H1 (cell line): ENCODE results near the gene MYL3. TPM values are rescaled to one million over a fixed set of nuclear protein-coding genes. Genes with fewer than 3 reads are reported as not detected.

Experiments used
- CTCF ChIA-PET: fragments of 300-600 bp; sonication (Branson Sonifier 250); formaldehyde crosslinking; loops from one replicate; lab custom pipeline; 2021; ENCODE audit not compliant: partially characterized antibody; lab: Charles Lee
- POLR2A ChIA-PET: fragments of 300-600 bp; sonication (Branson Sonifier 250); formaldehyde crosslinking; loops from one replicate; lab custom pipeline; 2021; ENCODE audit warnings: inconsistent platforms; ENCODE audit not compliant: partially characterized antibody; lab: Charles Lee
- DNase-seq, 2 experiments: peaks; one replicate each; pipeline versions ENCODE4 v3.0.0 to v3.0.0-alpha.2; 2010 to 2022; ENCODE audit warnings: low spot score in 2 of 2, low read depth in 1 of 2, mixed read lengths in 1 of 2
- FAIRE-seq: peaks from 2 replicates; lab custom pipeline; 2011; peaks lifted over from hg19 to GRCh38; lab: Jason Lieb, UNC
- H2AFZ ChIP-seq: 2 replicates; pipeline ENCODE4 v1.8.1; 2012; ENCODE audit warnings: low read length, inconsistent platforms
- H2AK5ac ChIP-seq: 2 replicates; pipeline ENCODE4 v1.6.1; 2013; ENCODE audit warnings: low read depth, low read length
- H2BK120ac ChIP-seq: replicated peaks from 2 replicates; pipeline ENCODE3; 2013; ENCODE audit warnings: low read depth, low read length, inconsistent platforms
- H2BK12ac ChIP-seq: 2 replicates; pipeline ENCODE4 v1.6.1; 2013; ENCODE audit warnings: low read depth, low read length
- H2BK15ac ChIP-seq: 2 replicates; pipeline ENCODE4 v1.6.1; 2013; ENCODE audit warnings: low read length
- H2BK20ac ChIP-seq: 2 replicates; pipeline ENCODE4 v1.6.1; 2013; ENCODE audit warnings: low read length
- H2BK5ac ChIP-seq: 2 replicates; pipeline ENCODE4 v1.6.1; 2013; ENCODE audit warnings: low read depth, low read length
- H3K14ac ChIP-seq: 2 replicates; pipeline ENCODE4 v1.6.1; 2013; ENCODE audit warnings: inconsistent platforms; ENCODE audit not compliant: insufficient read length
- H3K18ac ChIP-seq: 2 replicates; pipeline ENCODE4 v1.6.1; 2013; ENCODE audit warnings: low read length; ENCODE audit errors: extremely low read depth
- H3K23ac ChIP-seq: 2 replicates; pipeline ENCODE4 v1.6.1; 2013; ENCODE audit warnings: inconsistent platforms; ENCODE audit not compliant: insufficient read length
- H3K23me2 ChIP-seq: 2 replicates; pipeline ENCODE4 v1.6.1; 2013; ENCODE audit warnings: low read depth, low read length
- H3K27ac ChIP-seq: 2 replicates; pipeline ENCODE4 v1.6.1; 2011; ENCODE audit warnings: low read depth, low read length, inconsistent platforms
- H3K27me3 ChIP-seq, 4 experiments: replicated peaks in 1 of 4; 1 replicate in 1 of 4; 2 replicates in 3 of 4; pipeline versions ENCODE4 v1.6.1 to v1.8.1; 2011 to 2013; ENCODE audit warnings: low read length in 3 of 4, mild to moderate bottlenecking in 3 of 4, inconsistent platforms in 2 of 4, mixed read lengths in 2 of 4, moderate library complexity in 1 of 4; ENCODE audit not compliant: control insufficient read depth in 3 of 4, insufficient read depth in 3 of 4; ENCODE audit errors: extremely low read depth in 1 of 4
- H3K36me3 ChIP-seq, 4 experiments: 2 replicates each; pipeline versions ENCODE4 v1.6.1 to v1.8.1; 2011 to 2013; ENCODE audit warnings: mild to moderate bottlenecking in 4 of 4, low read length in 3 of 4, moderate library complexity in 2 of 4, control low read depth in 1 of 4, inconsistent platforms in 1 of 4; ENCODE audit not compliant: insufficient read depth in 4 of 4, control insufficient read depth in 2 of 4
- H3K4ac ChIP-seq: replicated peaks from 2 replicates; pipeline ENCODE3; 2013; ENCODE audit warnings: low read length, low read depth, mixed read lengths, inconsistent platforms; ENCODE audit not compliant: insufficient read length
- H3K4me1 ChIP-seq, 4 experiments: replicated peaks in 1 of 4; 1 replicate in 1 of 4; 2 replicates in 3 of 4; pipeline versions ENCODE4 v1.6.1 to v1.8.1; 2011 to 2013; ENCODE audit warnings: low read length in 3 of 4, inconsistent platforms in 2 of 4, mixed read lengths in 1 of 4; ENCODE audit not compliant: insufficient read depth in 4 of 4, control insufficient read depth in 3 of 4
- H3K4me2 ChIP-seq, 2 experiments: 2 replicates each; pipeline versions ENCODE4 v1.6.1 to v1.8.1; 2011 to 2013; ENCODE audit warnings: low read depth in 2 of 2, low read length in 2 of 2, control low read depth in 1 of 2, inconsistent platforms in 1 of 2, mild to moderate bottlenecking in 1 of 2; ENCODE audit not compliant: insufficient read depth in 1 of 2
- H3K4me3 ChIP-seq, 4 experiments: fragments of 200-600, 300-600 bp in 1 of 4; sonication (generic), shearing (Covaris generic), sonication (Bioruptor Twin) in 1 of 4; 2 replicates each; pipeline versions ENCODE4 v1.5.1 to v1.8.1; 2011 to 2016; ENCODE audit warnings: low read length in 4 of 4, low read depth in 3 of 4, control low read depth in 2 of 4, inconsistent platforms in 2 of 4, mild to moderate bottlenecking in 2 of 4, mixed read lengths in 1 of 4, moderate library complexity in 1 of 4; ENCODE audit not compliant: insufficient read depth in 2 of 4; ENCODE audit errors: extremely low read depth in 1 of 4
- H3K56ac ChIP-seq: replicated peaks from 2 replicates; pipeline ENCODE3; 2013; ENCODE audit warnings: low read depth, mild to moderate bottlenecking, mixed read lengths, low read length, inconsistent platforms; ENCODE audit not compliant: insufficient read length
- H3K79me1 ChIP-seq: 2 replicates; pipeline ENCODE4 v1.6.1; 2013; ENCODE audit warnings: low read depth, low read length, control low read depth
- H3K79me2 ChIP-seq, 2 experiments: 2 replicates each; pipeline versions ENCODE4 v1.6.1 to v1.8.1; 2012 to 2013; ENCODE audit warnings: low read length in 2 of 2, mild to moderate bottlenecking in 2 of 2, inconsistent platforms in 1 of 2; ENCODE audit not compliant: insufficient read depth in 2 of 2, control insufficient read depth in 1 of 2
- H3K9ac ChIP-seq, 4 experiments: replicated peaks in 1 of 4; 1 replicate in 1 of 4; 2 replicates in 3 of 4; pipeline versions ENCODE4 v1.6.1 to v1.8.1; 2011 to 2013; ENCODE audit warnings: low read depth in 3 of 4, low read length in 3 of 4, control low read depth in 2 of 4, mild to moderate bottlenecking in 2 of 4, moderate library complexity in 2 of 4, inconsistent platforms in 1 of 4; ENCODE audit errors: extremely low read depth in 1 of 4
- H3K9me3 ChIP-seq, 2 experiments: 2 replicates each; pipeline versions ENCODE4 v1.6.1 to v1.8.1; 2012 to 2013; ENCODE audit warnings: mild to moderate bottlenecking in 2 of 2, moderate library complexity in 2 of 2, control low read depth in 1 of 2, inconsistent platforms in 1 of 2, low read depth in 1 of 2, low read length in 1 of 2, mixed read lengths in 1 of 2; ENCODE audit not compliant: insufficient read depth in 2 of 2
- H4K20me1 ChIP-seq, 2 experiments: replicated peaks in 1 of 2; 2 replicates each; pipeline versions ENCODE3 to v1.8.1; 2011 to 2013; ENCODE audit warnings: inconsistent platforms in 2 of 2, low read length in 2 of 2, mild to moderate bottlenecking in 1 of 2; ENCODE audit not compliant: insufficient read depth in 2 of 2, control insufficient read depth in 1 of 2
- H4K5ac ChIP-seq: 2 replicates; pipeline ENCODE4 v1.6.1; 2013; ENCODE audit warnings: low read length, low read depth, mixed read lengths, inconsistent platforms; ENCODE audit not compliant: insufficient read length
- H4K8ac ChIP-seq: 2 replicates; pipeline ENCODE4 v1.8.0; 2013; ENCODE audit warnings: mild to moderate bottlenecking, moderate library complexity, low read length, inconsistent platforms; ENCODE audit not compliant: insufficient read depth; ENCODE audit errors: extremely low read depth
- H4K91ac ChIP-seq: replicated peaks from 2 replicates; pipeline ENCODE3; 2013; ENCODE audit warnings: low read length, mixed read lengths, inconsistent platforms; ENCODE audit not compliant: insufficient read length
- ATF3 ChIP-seq: IDR thresholded peaks from 2 replicates; pipeline ENCODE4 v1.6.1; 2011; ENCODE audit warnings: low read depth, mild to moderate bottlenecking, low read length; ENCODE audit not compliant: insufficient read depth
- E2F6 ChIP-seq: IDR thresholded peaks from 2 replicates; pipeline ENCODE4 v1.6.1; 2012; ENCODE audit warnings: inconsistent platforms
- EZH2 ChIP-seq: fragments of 200-600 bp; sonication (generic); IDR thresholded peaks from 2 replicates; pipeline ENCODE4 v1.7.1; 2012; ENCODE audit warnings: low read depth, mild to moderate bottlenecking, moderate library complexity, low read length, inconsistent platforms; ENCODE audit not compliant: severe bottlenecking
- JUN ChIP-seq: IDR thresholded peaks from 2 replicates; pipeline ENCODE4 v1.6.1; 2011; ENCODE audit warnings: low read depth, mild to moderate bottlenecking, improper control_type of control experiment, low read length
- JUND ChIP-seq: IDR thresholded peaks from 2 replicates; pipeline ENCODE4 v1.6.1; 2011; ENCODE audit warnings: mild to moderate bottlenecking, improper control_type of control experiment, low read length
- POLR2A ChIP-seq, 2 experiments: IDR thresholded peaks; 1 replicate in 1 of 2; 2 replicates in 1 of 2; pipeline ENCODE4 v1.6.1; 2011; ENCODE audit warnings: low read depth in 2 of 2, low read length in 2 of 2, mild to moderate bottlenecking in 2 of 2; ENCODE audit errors: control extremely low read depth in 1 of 2
- SIRT6 ChIP-seq: IDR thresholded peaks from one replicate; pipeline ENCODE4 v1.7.1; 2012; ENCODE audit warnings: low read length, inconsistent platforms
- SRF ChIP-seq: IDR thresholded peaks from 2 replicates; pipeline ENCODE4 v1.6.1; 2011; ENCODE audit warnings: mild to moderate bottlenecking, low read depth, low read length, moderate library complexity
- TAF1 ChIP-seq: IDR thresholded peaks from 2 replicates; pipeline ENCODE4 v1.6.1; 2011; ENCODE audit warnings: mild to moderate bottlenecking, low read depth, low read length
- TBP ChIP-seq: IDR thresholded peaks from 2 replicates; pipeline ENCODE4 v1.6.1; 2011; ENCODE audit warnings: low read depth, low read length, improper control_type of control experiment
- TEAD4 ChIP-seq: IDR thresholded peaks from 2 replicates; pipeline ENCODE4 v1.6.1; 2012; ENCODE audit warnings: low read depth, low read length, inconsistent platforms, mixed read lengths
- USF2 ChIP-seq: IDR thresholded peaks from 2 replicates; pipeline ENCODE4 v1.6.1; 2011; ENCODE audit warnings: low read length, improper control_type of control experiment
- YY1 ChIP-seq: IDR thresholded peaks from 2 replicates; pipeline ENCODE4 v1.6.1; 2011; ENCODE audit warnings: low read depth, mild to moderate bottlenecking, low read length
- WGBS, 2 experiments: shearing (Covaris generic) in 1 of 2; methylation state at CpG; one replicate each; pipeline versions ENCODE4 v1.1.6 to v1.1.7; 2013 to 2015; ENCODE audit warnings: low lambda C conversion rate in 2 of 2, mixed read lengths in 2 of 2, inconsistent platforms in 1 of 2, low coverage in 1 of 2, missing lambda C conversion rate in 1 of 2; ENCODE audit not compliant: insufficient replicate concordance in 2 of 2, insufficient coverage in 1 of 2, insufficient read length in 1 of 2; ENCODE audit errors: extremely low coverage in 1 of 2, missing lambda C conversion rate in 1 of 2; 5-methylcytosine and 5-hydroxymethylcytosine counted together
- polyA plus RNA-seq, 7 experiments: library from polyadenylated mRNA; depleted of rRNA in 3 of 7; stranded (reverse) in 5 of 7; unstranded in 2 of 7; fragments of >200 nt in 5 of 7; fragments of 200-250 nt in 2 of 7; gene quantifications; 1 replicate in 5 of 7; 2 replicates in 1 of 7; 4 replicates in 1 of 7; pipeline versions ENCODE4 v1.2.1 to v1.2.3, GENCODE V29; 2011 to 2013; ENCODE audit warnings: missing spikeins in 2 of 7, mixed read lengths in 2 of 7
- total RNA-seq: library from RNA; stranded (reverse); fragmentation: NEBNext Ultra II Directional; extraction: Animal tissue kit (Norgen Biotek cat#: 25700); gene quantifications from 2 replicates; pipeline ENCODE4 v1.2.1, GENCODE V29; 2021

The MYL3 gene
- total and polyA plus RNA-seq, 2 of the 8 experiments (the other 6 are each of a cell fraction or from before 2014, with no cell fraction given): 0.06 TPM; not detected in 1

- Histone ChIP-seq H2AFZ (no peak overlapping the region), H3K9ac (no peak overlapping the region), H3K27ac (no peak overlapping the region), H3K4me2 (no peak overlapping the region), H3K4me1 (peaks cover 0 to 3% (median 0%) of the 10 kb centered on the region in 4 experiments; a peak in 1 of 7 replicates), H4K8ac (no peak overlapping the region), H4K20me1 (no peaks in the 10 kb centered on the region), H3K9me3 (no peaks in the 10 kb centered on the region; a peak in 2 of 4 replicates), H2BK15ac (no peak overlapping the region), H3K4me3 (no peak overlapping the region), H3K14ac (no peak overlapping the region), H2AK5ac (no peak overlapping the region), H2BK20ac (no peak overlapping the region), H2BK120ac (no peak overlapping the region), H3K79me2 (no peaks in the 10 kb centered on the region), H4K91ac (no peak overlapping the region), H3K23me2 (no peaks in the 10 kb centered on the region), H3K23ac (no peak overlapping the region), H3K79me1 (no peaks in the 10 kb centered on the region), H2BK5ac (no peak overlapping the region), H3K27me3 (no peaks in the 10 kb centered on the region; a peak in 1 of 7 replicates), H3K18ac (no peak overlapping the region), H4K5ac (no peak overlapping the region), H3K36me3 (no peaks in the 10 kb centered on the region), H3K4ac (no peak overlapping the region), H3K56ac (no peak overlapping the region), H2BK12ac (no peak overlapping the region)
- POLR2A ChIA-PET: no interaction called here
- FAIRE-seq (no peak), DNase-seq (no peak)
- 91% methylated on average over 1 of the region's 1 CpG; no CpG with 5 or more reads in 1 of the 2 experiments for WGBS, 2 experiments
- CTCF ChIA-PET: no interaction called here
- no peak for TF ChIP-seq TEAD4
- TF ChIP-seq TAF1: no peak
- TF ChIP-seq EZH2: no peak
- no peak for TF ChIP-seq SRF
- no peak for TF ChIP-seq POLR2A (IDR thresholded peaks at IDR 0.05; ENCODE audit: control extremely low read depth in 1 of 2, low read depth in 2 of 2, low read length in 2 of 2)
- no peak for TF ChIP-seq SIRT6
- no peak for TF ChIP-seq YY1
- no peak for TF ChIP-seq JUN
- TF ChIP-seq JUND: no peak
- no peak for TF ChIP-seq ATF3
- TF ChIP-seq E2F6: no peak
- TF ChIP-seq TBP: no peak
- TF ChIP-seq USF2: no peak
Observed at GRCh38 chr3:46831841-46832240, 31.4 kb downstream of the MYL3 start.
